Right lobe of liver (tissue), 6 donors: ENCODE results near the gene ACSL6. TPM values are rescaled to one million over a fixed set of nuclear protein-coding genes. Genes with fewer than 3 reads are reported as not detected.

Source experiments
- ATAC-seq, 4 donors: fragments of 200-7000 bp; cut with Tn5 transposase; one replicate each; pipeline ENCODE4 v1.9.1; 2020; ENCODE audit warnings: mild to moderate bottlenecking in 4 of 4, moderate library complexity in 4 of 4
- DNase-seq, 3 donors: peaks; one replicate each; pipeline ENCODE4 v3.0.0-alpha.2; 2020
- H3K27ac ChIP-seq, 3 donors: fragments of 200-600 bp; one replicate each; pipeline ENCODE4 v1.8.0; 2022
- H3K27me3 ChIP-seq, 2 donors: fragments of 200-600 bp; one replicate each; pipeline ENCODE4 v1.8.0; 2022
- H3K36me3 ChIP-seq, 4 donors: fragments of 200-600 bp; sonication (generic) in 1 of 4; one replicate each; pipeline versions ENCODE4 v1.5.1 to v1.8.0; 2017 to 2022; ENCODE audit warnings: control low read depth in 1 of 4
- H3K4me1 ChIP-seq, 4 donors: fragments of 200-600 bp; sonication (generic) in 1 of 4; one replicate each; pipeline versions ENCODE4 v1.5.1 to v1.8.0; 2017 to 2022; ENCODE audit warnings: control low read depth in 1 of 4
- H3K4me3 ChIP-seq, 3 donors: fragments of 200-600 bp; one replicate each; pipeline ENCODE4 v1.8.0; 2022
- H3K9me3 ChIP-seq, 4 donors: fragments of 200-600 bp; sonication (generic) in 1 of 4; one replicate each; pipeline versions ENCODE4 v1.5.1 to v1.8.0; 2017 to 2022; ENCODE audit warnings: control low read depth in 1 of 4
- POLR2A ChIP-seq: fragments of 450-650 bp; IDR thresholded peaks from one replicate; pipeline ENCODE4 v1.6.1; 2017; ENCODE audit warnings: antibody characterized with exemption, mild to moderate bottlenecking
- WGBS: methylation state at CpG from one replicate; pipeline ENCODE4 v1.1.6; 2018; ENCODE audit warnings: low coverage, low lambda C conversion rate; ENCODE audit not compliant: insufficient coverage; ENCODE audit errors: missing lambda C conversion rate; 5-methylcytosine and 5-hydroxymethylcytosine counted together
- intact Hi-C, 2 donors: fragments of 100-400 bp; cut with DNase I; formaldehyde crosslinking; loops; one replicate each; pipeline versions ENCODE4 v1.11.2 to v1.14.1; 2022
- total RNA-seq, 6 experiments: library from RNA; depleted of rRNA in 2 of 6; stranded (reverse); fragments of >200 nt in 2 of 6; fragmentation: NEBNext Ultra II Directional in 3 of 6; extraction: Animal tissue kit (Norgen Biotek cat#: 25700) in 3 of 6; gene quantifications; one replicate each; pipeline versions ENCODE4 v1.1.0 to v1.2.4, GENCODE V29; 2016 to 2023
- TF ChIP-seq, protein P1 (sequence below), 4 donors: fragments of 200-600 bp in 3 of 4; fragments of 450-650 bp in 1 of 4; IDR thresholded peaks; one replicate each; pipeline versions ENCODE4 v1.5.1 to v1.8.0; 2016 to 2022; ENCODE audit warnings: antibody characterized with exemption in 4 of 4, mild to moderate bottlenecking in 2 of 4
- donor health status: DM: no; HTN: yes; CAD: no.
- donor health status: DM: no; HTN: no; CAD: no.
- donor health status: DM: no; HTN: no; CAD: no.
- donor health status: DM: no; HTN: yes; CAD: no.
- donor health status: DM: no; HTN: yes; CAD: no.

Gene ACSL6
- total RNA-seq, 6 experiments from 2014 or later: 1.3 to 6.0 (median 4.6) TPM

DNA sequence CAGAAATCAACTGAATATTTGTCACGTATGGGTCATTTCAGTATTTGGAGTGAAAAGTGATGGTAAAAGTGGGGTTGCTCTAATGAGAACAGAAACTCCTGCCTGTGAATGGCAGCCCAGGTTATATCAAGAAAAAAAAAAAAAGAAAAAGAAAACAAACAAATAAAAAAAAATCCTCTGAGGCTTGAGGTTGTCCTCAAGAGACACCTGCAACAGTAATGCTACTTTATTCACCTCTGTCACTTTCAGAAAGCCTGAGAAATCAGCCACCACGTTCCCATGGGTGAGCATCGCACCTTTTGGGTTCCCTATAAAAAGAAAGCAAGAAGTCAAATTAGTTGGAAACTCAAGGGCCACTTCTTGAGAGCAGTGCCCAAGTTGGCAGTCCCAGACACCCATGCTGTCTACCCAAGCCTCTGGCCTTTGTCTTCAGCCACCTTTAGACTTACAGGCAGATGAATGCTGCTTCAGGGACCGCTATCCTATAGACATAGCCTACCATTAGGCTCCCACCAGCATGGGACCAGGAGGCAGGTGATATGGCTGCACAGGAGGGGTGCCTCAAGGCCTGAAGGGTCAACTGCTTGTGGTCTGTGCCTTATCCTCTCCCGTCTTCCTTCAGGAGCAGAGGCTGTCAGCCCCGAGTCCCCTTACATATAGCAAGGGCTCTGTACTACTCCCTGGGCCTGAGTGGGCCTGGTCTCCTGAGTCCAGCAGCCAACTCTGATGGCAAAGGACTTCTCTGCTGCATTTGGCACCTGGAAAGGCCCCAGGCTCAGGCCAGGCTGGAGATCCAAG, 34.8 kb downstream of the ACSL6 start:
- no peaks in the 10 kb centered on the region for H3K4me1 ChIP-seq
- no peak overlapping the region for H3K27ac ChIP-seq
- 85% methylated on average over 3 of the region's 6 CpGs for WGBS
- TF ChIP-seq POLR2A: no peak
- no peaks in the 10 kb centered on the region for H3K27me3 ChIP-seq
- no peak overlapping the region for H3K4me3 ChIP-seq
- ATAC-seq: no peak
- no peak for DNase-seq
- H3K9me3 ChIP-seq: no peaks in the 10 kb centered on the region
- intact Hi-C loops: no loop called here
- no peaks in the 10 kb centered on the region for H3K36me3 ChIP-seq

DNA sequence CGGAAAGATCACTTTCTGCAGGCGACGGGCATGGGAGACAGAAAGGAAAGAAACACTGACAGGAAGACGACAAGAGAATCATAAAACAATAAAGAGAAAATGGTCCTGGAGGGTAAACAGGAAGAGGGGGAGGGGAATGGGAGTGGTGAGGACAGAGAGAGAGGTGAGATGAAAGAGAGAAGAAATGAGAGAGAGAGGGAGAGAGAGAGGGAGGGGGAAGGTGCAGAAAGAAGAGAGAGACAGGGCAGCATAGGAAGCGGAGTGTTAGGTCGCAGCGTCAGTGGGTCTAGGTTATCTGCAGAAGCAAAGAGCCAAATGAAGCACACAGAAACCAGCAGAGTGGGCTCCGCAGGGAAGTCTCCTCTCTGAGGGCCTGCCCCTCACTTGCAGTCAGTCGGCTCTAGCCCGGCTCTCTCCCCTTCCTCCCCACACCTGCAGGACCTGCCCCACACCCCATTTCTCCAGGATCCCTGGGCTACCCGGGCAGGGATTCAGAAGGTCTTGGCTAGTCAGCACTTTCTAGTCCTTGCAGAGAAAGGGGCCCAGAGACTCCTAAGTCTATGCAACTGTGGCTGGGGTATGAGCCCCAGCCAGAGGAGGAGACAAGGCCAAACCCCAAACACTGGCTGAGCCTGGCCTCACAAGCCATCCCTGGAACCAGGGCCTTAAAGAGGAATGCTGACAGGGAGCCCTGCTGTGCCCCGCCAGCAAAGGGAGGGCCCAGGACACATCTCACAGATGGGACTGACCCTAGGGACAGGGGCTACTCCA, 36.3 kb downstream of the ACSL6 start:
- H3K36me3 ChIP-seq: no peaks in the 10 kb centered on the region
- ATAC-seq (no peak), DNase-seq (no peak)
- no peaks in the 10 kb centered on the region for H3K9me3 ChIP-seq
- H3K27ac ChIP-seq: no peak overlapping the region
- WGBS: 66% methylated on average over 7 of the region's 12 CpGs
- H3K4me1 ChIP-seq: no peaks in the 10 kb centered on the region
- intact Hi-C loops: no loop called here
- no peak overlapping the region for H3K4me3 ChIP-seq
- TF ChIP-seq, protein P1, sequence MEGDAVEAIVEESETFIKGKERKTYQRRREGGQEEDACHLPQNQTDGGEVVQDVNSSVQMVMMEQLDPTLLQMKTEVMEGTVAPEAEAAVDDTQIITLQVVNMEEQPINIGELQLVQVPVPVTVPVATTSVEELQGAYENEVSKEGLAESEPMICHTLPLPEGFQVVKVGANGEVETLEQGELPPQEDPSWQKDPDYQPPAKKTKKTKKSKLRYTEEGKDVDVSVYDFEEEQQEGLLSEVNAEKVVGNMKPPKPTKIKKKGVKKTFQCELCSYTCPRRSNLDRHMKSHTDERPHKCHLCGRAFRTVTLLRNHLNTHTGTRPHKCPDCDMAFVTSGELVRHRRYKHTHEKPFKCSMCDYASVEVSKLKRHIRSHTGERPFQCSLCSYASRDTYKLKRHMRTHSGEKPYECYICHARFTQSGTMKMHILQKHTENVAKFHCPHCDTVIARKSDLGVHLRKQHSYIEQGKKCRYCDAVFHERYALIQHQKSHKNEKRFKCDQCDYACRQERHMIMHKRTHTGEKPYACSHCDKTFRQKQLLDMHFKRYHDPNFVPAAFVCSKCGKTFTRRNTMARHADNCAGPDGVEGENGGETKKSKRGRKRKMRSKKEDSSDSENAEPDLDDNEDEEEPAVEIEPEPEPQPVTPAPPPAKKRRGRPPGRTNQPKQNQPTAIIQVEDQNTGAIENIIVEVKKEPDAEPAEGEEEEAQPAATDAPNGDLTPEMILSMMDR (IDR thresholded peaks at IDR 0.05): no peak
- TF ChIP-seq POLR2A: no peak
- H3K27me3 ChIP-seq: no peaks in the 10 kb centered on the region

DNA sequence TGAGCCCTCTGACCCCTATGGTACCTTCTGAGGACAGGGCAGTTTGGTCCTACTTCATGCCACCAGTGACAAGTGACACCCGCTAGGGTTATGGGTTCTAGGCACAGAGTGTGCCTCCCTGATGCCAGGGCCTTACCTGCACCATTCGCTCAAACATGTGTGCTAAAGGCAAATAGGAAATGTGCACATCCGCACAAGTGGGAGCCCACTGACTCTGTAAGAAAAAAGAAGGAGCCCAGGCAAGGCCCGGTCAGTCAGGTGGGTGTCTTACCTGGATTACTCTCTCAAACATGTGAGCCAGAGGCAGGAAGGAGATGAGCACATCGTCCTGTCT, 36.9 kb downstream of the ACSL6 start:
- TF ChIP-seq, protein P1 (IDR thresholded peaks at IDR 0.05): no peak
- TF ChIP-seq POLR2A: no peak
- Histone ChIP-seq H3K9me3 (no peaks in the 10 kb centered on the region), H3K4me1 (no peaks in the 10 kb centered on the region), H3K27ac (no peak overlapping the region), H3K27me3 (no peaks in the 10 kb centered on the region), H3K4me3 (no peak overlapping the region), H3K36me3 (no peaks in the 10 kb centered on the region)
- no peak for DNase-seq
- intact Hi-C loops: no loop called here
- WGBS: 73% methylated on average over 3 of the region's 5 CpGs
- no peak for ATAC-seq

DNA sequence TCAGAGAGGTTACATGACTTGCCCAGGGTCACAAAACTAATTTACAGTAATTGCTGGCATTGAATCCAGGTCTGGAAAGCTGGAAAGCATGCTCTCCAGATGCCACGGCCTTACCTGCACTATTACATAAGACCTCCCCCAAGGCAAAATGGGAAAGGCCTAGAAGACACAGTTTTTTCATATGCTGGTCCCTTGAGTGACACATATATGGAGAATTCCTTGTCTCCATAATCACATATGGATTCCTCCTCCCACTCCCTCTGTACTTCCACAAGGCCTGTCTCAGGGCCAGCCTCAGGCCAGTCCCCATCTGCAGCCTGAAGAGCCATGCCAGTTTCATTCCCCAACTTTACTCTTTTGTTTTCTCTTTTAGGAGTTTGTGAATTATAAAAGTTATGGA, 37.4 kb downstream of the ACSL6 start:
- ATAC-seq: no peak
- WGBS: no CpG with 5 or more reads among the region's 1 CpG
- TF ChIP-seq POLR2A: no peak
- TF ChIP-seq, protein P1 (IDR thresholded peaks at IDR 0.05): no peak
- intact Hi-C loops: no loop called here
- Histone ChIP-seq H3K27ac (no peak overlapping the region), H3K27me3 (no peaks in the 10 kb centered on the region), H3K36me3 (no peaks in the 10 kb centered on the region), H3K9me3 (no peaks in the 10 kb centered on the region), H3K4me1 (no peaks in the 10 kb centered on the region), H3K4me3 (no peak overlapping the region)
- DNase-seq: no peak

DNA sequence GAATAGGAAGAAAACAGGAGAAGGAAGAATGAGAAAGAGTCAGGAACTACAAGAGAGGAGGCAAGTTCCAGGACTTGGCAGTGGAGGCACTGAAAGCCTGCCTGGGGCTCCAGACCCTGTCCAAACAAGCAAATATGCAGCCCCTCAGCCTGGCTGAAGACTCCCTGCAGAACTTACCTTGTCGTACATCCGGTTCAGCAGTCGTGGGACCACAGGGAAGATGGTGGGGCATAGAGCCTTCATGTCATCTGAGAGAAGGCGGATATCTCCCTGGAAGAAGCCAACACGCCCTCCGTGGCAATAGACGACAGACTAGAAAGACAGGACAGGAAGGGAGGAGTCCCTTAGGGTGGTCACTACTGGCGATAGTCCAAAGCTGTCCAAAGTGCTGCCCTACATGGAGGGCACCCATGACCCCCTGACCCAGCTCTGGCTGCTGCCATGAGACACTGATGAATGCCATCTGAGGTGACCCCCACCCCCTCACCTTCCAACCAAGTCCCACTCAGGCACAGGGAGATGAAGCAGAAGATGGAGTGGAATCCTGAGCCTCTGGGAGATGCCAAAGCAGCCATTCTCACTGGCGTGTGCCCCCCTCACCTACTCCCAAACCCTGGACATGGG, 38.3 kb downstream of the ACSL6 start:
- 87% methylated on average over 7 of the region's 9 CpGs for WGBS
- no peak overlapping the region for H3K27ac ChIP-seq

More for the DNA sequence above, 38.3 kb downstream of the ACSL6 start:
- Histone ChIP-seq H3K27me3 (no peaks in the 10 kb centered on the region), H3K4me1 (no peaks in the 10 kb centered on the region), H3K4me3 (no peak overlapping the region), H3K9me3 (no peaks in the 10 kb centered on the region), H3K36me3 (no peaks in the 10 kb centered on the region)
- no peak for TF ChIP-seq POLR2A
- TF ChIP-seq, protein P1 (IDR thresholded peaks at IDR 0.05): no peak
- intact Hi-C loops: no loop called here
- DNase-seq (no peak), ATAC-seq (no peak)
